CD14-positive monocyte (primary cell): ENCODE results near the gene TP73. TPM values are rescaled to one million over a fixed set of nuclear protein-coding genes. Genes with fewer than 3 reads are reported as not detected.

ENCODE experiments used
- DNase-seq, 3 donors: peaks; one replicate each; pipeline ENCODE4 v3.0.0-alpha.2; 2011 to 2022
- H2AFZ ChIP-seq: 2 replicates; pipeline ENCODE4 v1.6.0; 2012; ENCODE audit warnings: mild to moderate bottlenecking, low read depth, low read length, inconsistent platforms; ENCODE audit not compliant: insufficient read depth, poor library complexity, severe bottlenecking
- H3K27ac ChIP-seq, 2 donors: 1 replicate in 1 of 2; 2 replicates in 1 of 2; pipeline ENCODE4 v1.5.1; 2012 to 2013; ENCODE audit warnings: low read length in 2 of 2, control low read depth in 1 of 2, inconsistent platforms in 1 of 2, low read depth in 1 of 2, mild to moderate bottlenecking in 1 of 2
- H3K27me3 ChIP-seq, 2 donors: one replicate each; pipeline versions ENCODE4 v1.6.0 to v1.6.1; 2011 to 2013; ENCODE audit warnings: low read length in 2 of 2; ENCODE audit not compliant: control insufficient read depth in 2 of 2, insufficient read depth in 2 of 2
- H3K36me3 ChIP-seq, 2 donors: replicated peaks in 1 of 2; 1 replicate in 1 of 2; 2 replicates in 1 of 2; pipeline versions ENCODE4 v1.5.1 to v1.6.1; 2012 to 2013; ENCODE audit warnings: low read length in 2 of 2, control low read depth in 1 of 2, inconsistent platforms in 1 of 2, mild to moderate bottlenecking in 1 of 2; ENCODE audit not compliant: insufficient read depth in 2 of 2, control insufficient read depth in 1 of 2
- H3K4me1 ChIP-seq, 2 donors: 1 replicate in 1 of 2; 2 replicates in 1 of 2; pipeline versions ENCODE4 v1.5.1 to v1.6.1; 2012 to 2013; ENCODE audit warnings: low read length in 2 of 2, control low read depth in 1 of 2, inconsistent platforms in 1 of 2, mild to moderate bottlenecking in 1 of 2, moderate library complexity in 1 of 2; ENCODE audit not compliant: insufficient read depth in 2 of 2, control insufficient read depth in 1 of 2
- H3K4me2 ChIP-seq: replicated peaks from 2 replicates; pipeline ENCODE3; 2012; ENCODE audit warnings: low read length, moderate library complexity, mild to moderate bottlenecking; ENCODE audit not compliant: poor library complexity, severe bottlenecking; ENCODE audit errors: extremely low read depth
- H3K4me3 ChIP-seq, 3 experiments: fragments of 200-600 bp in 1 of 3; sonication (generic) in 1 of 3; replicated peaks in 1 of 3; 1 replicate in 2 of 3; 2 replicates in 1 of 3; pipeline ENCODE4 v1.5.1; 2011 to 2013; ENCODE audit warnings: low read length in 3 of 3, mild to moderate bottlenecking in 3 of 3, control low read depth in 2 of 3, low read depth in 2 of 3, inconsistent platforms in 1 of 3, moderate library complexity in 1 of 3
- H3K79me2 ChIP-seq: 2 replicates; pipeline ENCODE4 v1.6.0; 2012; ENCODE audit warnings: mild to moderate bottlenecking, control low read depth, inconsistent platforms, low read length, moderate library complexity; ENCODE audit not compliant: insufficient read depth
- H3K9ac ChIP-seq: 2 replicates; pipeline ENCODE4 v1.6.0; 2017; ENCODE audit warnings: low read length, mild to moderate bottlenecking; ENCODE audit not compliant: insufficient read depth, poor library complexity, severe bottlenecking
- H3K9me3 ChIP-seq, 2 donors: replicated peaks in 1 of 2; 1 replicate in 1 of 2; 2 replicates in 1 of 2; pipeline versions ENCODE4 v1.5.1 to v1.6.1; 2012 to 2013; ENCODE audit warnings: low read length in 2 of 2, control low read depth in 1 of 2; ENCODE audit not compliant: control insufficient read depth in 1 of 2, insufficient read depth in 1 of 2
- H4K20me1 ChIP-seq: 2 replicates; pipeline ENCODE4 v1.6.0; 2012; ENCODE audit warnings: mild to moderate bottlenecking, low read length, control low read depth, moderate library complexity; ENCODE audit not compliant: insufficient read depth
- H3K27ac Mint-ChIP-seq, 7 donors: one replicate each; pipeline ENCODE4 v1.8.0; 2020; ENCODE audit warnings: mild to moderate bottlenecking in 7 of 7, mixed read lengths in 7 of 7, moderate library complexity in 6 of 7, inconsistent platforms in 2 of 7
- H3K27me3 Mint-ChIP-seq, 3 donors: one replicate each; pipeline ENCODE4 v1.8.0; 2021 to 2022; ENCODE audit warnings: low read depth in 3 of 3, mild to moderate bottlenecking in 3 of 3, mixed read lengths in 3 of 3, moderate library complexity in 3 of 3, inconsistent platforms in 1 of 3
- H3K36me3 Mint-ChIP-seq, 2 donors: one replicate each; pipeline ENCODE4 v1.8.0; 2020; ENCODE audit warnings: mixed read lengths in 2 of 2, inconsistent platforms in 1 of 2, mild to moderate bottlenecking in 1 of 2
- H3K4me1 Mint-ChIP-seq: one replicate; pipeline ENCODE4 v1.8.0; 2020; ENCODE audit warnings: mild to moderate bottlenecking, mixed read lengths
- H3K4me3 Mint-ChIP-seq, 2 donors: one replicate each; pipeline ENCODE4 v1.8.0; 2020; ENCODE audit warnings: mild to moderate bottlenecking in 2 of 2, mixed read lengths in 2 of 2, moderate library complexity in 1 of 2
- H3K9me3 Mint-ChIP-seq, 7 donors: one replicate each; pipeline ENCODE4 v1.8.0; 2020 to 2022; ENCODE audit warnings: mixed read lengths in 7 of 7, mild to moderate bottlenecking in 6 of 7, moderate library complexity in 6 of 7, inconsistent platforms in 2 of 7
- WGBS: methylation state at CpG from one replicate; pipeline ENCODE4 v1.1.5; 2013; ENCODE audit warnings: missing lambda C conversion rate; ENCODE audit not compliant: insufficient coverage; 5-methylcytosine and 5-hydroxymethylcytosine counted together
- intact Hi-C, 2 donors: fragments of 100-400 bp; cut with micrococcal nuclease; formaldehyde crosslinking; loops; one replicate each; pipeline versions ENCODE4 v1.15.0 to v1.15.1; 2023
- polyA plus RNA-seq, 3 donors: library from polyadenylated mRNA; depleted of rRNA in 1 of 3; unstranded in 2 of 3; stranded (reverse) in 1 of 3; fragments of 300-500 nt in 2 of 3; fragments of >200 nt in 1 of 3; fragmentation: Illumina TruSeq in 2 of 3; gene quantifications; 1 replicate in 2 of 3; 2 replicates in 1 of 3; pipeline ENCODE4 v1.2.3, GENCODE V29; 2012 to 2021
- TF ChIP-seq, protein P1 (sequence below): fragments of 200-600 bp; IDR thresholded peaks from one replicate; pipeline ENCODE4 v1.8.0; 2022; ENCODE audit warnings: antibody characterized with exemption, mild to moderate bottlenecking

The TP73 gene
- polyA plus RNA-seq, 3 donors, result 0.21 to 0.42 TPM; not detected in 1

DNA sequence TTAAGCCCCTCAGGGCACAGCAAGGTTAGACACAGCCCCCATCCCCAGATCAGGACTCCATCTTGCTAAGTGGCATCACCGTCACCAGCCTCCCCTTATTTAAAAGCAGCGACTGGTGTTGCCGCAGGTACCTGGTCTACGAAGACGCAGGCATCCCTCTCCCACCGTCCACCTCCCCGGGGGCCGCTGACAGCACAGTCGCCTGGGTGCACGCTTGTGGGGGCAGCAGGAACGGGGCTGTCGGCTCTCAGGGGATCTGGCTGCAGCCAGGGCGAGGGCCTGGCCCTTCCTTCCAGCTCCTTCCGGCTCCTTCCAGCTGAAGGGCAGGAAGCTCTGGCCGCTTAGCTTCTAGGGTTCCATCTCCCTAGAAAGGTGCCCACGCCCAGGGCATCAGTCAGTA lies 82.3 kb downstream of the TP73 start:
- no peaks in the 10 kb centered on the region for H4K20me1 ChIP-seq
- peaks cover 2 to 8% (median 2%) of the 10 kb centered on the region in 3 donors for H3K27me3 Mint-ChIP-seq
- H3K36me3 ChIP-seq, result peaks cover 7 to 31% of the 10 kb centered on the region in 2 donors
- H3K9me3 ChIP-seq, result no peaks in the 10 kb centered on the region
- intact Hi-C loops, result no loop called here
- no peak overlapping the region for H3K27ac Mint-ChIP-seq
- TF ChIP-seq, protein P1, sequence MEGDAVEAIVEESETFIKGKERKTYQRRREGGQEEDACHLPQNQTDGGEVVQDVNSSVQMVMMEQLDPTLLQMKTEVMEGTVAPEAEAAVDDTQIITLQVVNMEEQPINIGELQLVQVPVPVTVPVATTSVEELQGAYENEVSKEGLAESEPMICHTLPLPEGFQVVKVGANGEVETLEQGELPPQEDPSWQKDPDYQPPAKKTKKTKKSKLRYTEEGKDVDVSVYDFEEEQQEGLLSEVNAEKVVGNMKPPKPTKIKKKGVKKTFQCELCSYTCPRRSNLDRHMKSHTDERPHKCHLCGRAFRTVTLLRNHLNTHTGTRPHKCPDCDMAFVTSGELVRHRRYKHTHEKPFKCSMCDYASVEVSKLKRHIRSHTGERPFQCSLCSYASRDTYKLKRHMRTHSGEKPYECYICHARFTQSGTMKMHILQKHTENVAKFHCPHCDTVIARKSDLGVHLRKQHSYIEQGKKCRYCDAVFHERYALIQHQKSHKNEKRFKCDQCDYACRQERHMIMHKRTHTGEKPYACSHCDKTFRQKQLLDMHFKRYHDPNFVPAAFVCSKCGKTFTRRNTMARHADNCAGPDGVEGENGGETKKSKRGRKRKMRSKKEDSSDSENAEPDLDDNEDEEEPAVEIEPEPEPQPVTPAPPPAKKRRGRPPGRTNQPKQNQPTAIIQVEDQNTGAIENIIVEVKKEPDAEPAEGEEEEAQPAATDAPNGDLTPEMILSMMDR, result no peak
- peaks cover 15 to 20% of the 10 kb centered on the region in 2 donors for H3K36me3 Mint-ChIP-seq
- H3K79me2 ChIP-seq, result no peaks in the 10 kb centered on the region
- no peak overlapping the region for H3K9ac ChIP-seq
- no peak overlapping the region for H3K4me2 ChIP-seq
- no peaks in the 10 kb centered on the region for H3K4me1 ChIP-seq
- H3K9me3 Mint-ChIP-seq, result no peaks in the 10 kb centered on the region
- H3K4me3 Mint-ChIP-seq, result no peak overlapping the region
- DNase-seq, result no peak
- no peaks in the 10 kb centered on the region for H3K27me3 ChIP-seq
- no peak overlapping the region for H3K4me3 ChIP-seq
- 95% methylated on average over 16 of the region's 16 CpGs for WGBS
- no peaks in the 10 kb centered on the region for H3K4me1 Mint-ChIP-seq
- H3K27ac ChIP-seq, result no peak overlapping the region
- H2AFZ ChIP-seq, result no peak overlapping the region

DNA sequence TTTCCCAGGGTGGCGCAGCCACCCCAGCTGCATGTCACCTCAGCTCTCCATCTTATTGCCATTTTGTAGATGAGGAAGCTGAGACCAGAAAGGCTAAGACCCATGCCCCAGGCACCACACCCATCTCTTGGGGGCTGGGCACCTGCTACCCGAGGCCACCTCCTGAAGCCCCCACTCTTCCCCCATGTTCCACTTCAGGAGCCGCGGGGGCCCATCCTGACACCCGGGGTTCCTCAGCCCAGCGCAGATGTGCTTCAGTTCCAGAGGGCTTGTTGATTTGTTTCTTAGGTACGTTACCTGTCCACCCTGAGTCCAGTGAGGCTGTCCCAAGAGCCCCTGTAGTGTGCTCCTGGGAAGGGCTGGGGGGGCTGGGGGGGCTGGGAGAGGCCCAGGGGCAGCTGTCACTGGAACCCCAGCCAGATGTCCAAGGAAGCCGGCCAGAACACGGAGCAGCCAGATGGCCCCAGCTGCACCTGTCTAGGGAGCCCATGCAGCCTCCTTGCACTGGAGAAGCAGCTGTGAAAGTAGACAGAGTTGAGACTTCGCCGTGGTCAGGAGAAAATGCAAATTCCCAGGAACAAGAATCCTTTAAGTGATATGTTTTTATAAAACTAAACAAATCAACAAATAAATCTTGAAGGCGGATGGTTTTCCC lies 82.8 kb downstream of the TP73 start:
- Mint-ChIP-seq H3K4me3 (no peak overlapping the region), H3K36me3 (peaks cover 15 to 20% of the 10 kb centered on the region in 2 donors), H3K27ac (no peak overlapping the region), H3K9me3 (no peaks in the 10 kb centered on the region), H3K4me1 (no peaks in the 10 kb centered on the region), H3K27me3 (peaks cover 2 to 8% (median 2%) of the 10 kb centered on the region in 3 donors)
- WGBS, result 95% methylated on average over 4 of the region's 12 CpGs
- H3K4me1 ChIP-seq, result no peaks in the 10 kb centered on the region
- H3K4me3 ChIP-seq, result no peak overlapping the region
- no peaks in the 10 kb centered on the region for H3K27me3 ChIP-seq
- intact Hi-C loops, result no loop called here
- no peak for DNase-seq
- no peak overlapping the region for H3K4me2 ChIP-seq
- no peak overlapping the region for H2AFZ ChIP-seq
- no peak overlapping the region for H3K27ac ChIP-seq
- H3K9ac ChIP-seq, result no peak overlapping the region
- TF ChIP-seq, protein P1, result no peak
- H3K36me3 ChIP-seq, result peaks cover 7 to 36% of the 10 kb centered on the region in 2 donors
- H3K9me3 ChIP-seq, result no peaks in the 10 kb centered on the region
- no peaks in the 10 kb centered on the region for H3K79me2 ChIP-seq
- H4K20me1 ChIP-seq, result no peaks in the 10 kb centered on the region
